Endothelial cell of umbilical vein (primary cell): ENCODE measurements around the gene TFF1. TPM values are rescaled to one million over a fixed set of nuclear protein-coding genes. Genes with fewer than 3 reads are reported as not detected.

Source experiments
- BruUV-seq: library from RNA; stranded (reverse); fragments of 400-500 nt; replicated peaks from 2 replicates; lab custom pipeline; 2021; lab: Mats Ljungman, UMichigan
- CTCF ChIA-PET: fragments of 300-600, 350-600 bp; sonication (Branson Sonifier 250); formaldehyde crosslinking; loops from one replicate; lab custom pipeline; 2021; ENCODE audit warnings: antibody characterized with exemption, inconsistent platforms; lab: Charles Lee
- POLR2A ChIA-PET: fragments of 300-600, 350-600 bp; sonication (Branson Sonifier 250); formaldehyde crosslinking; loops from one replicate; lab custom pipeline; 2021; ENCODE audit warnings: antibody characterized with exemption, inconsistent platforms; lab: Charles Lee
- DNase-seq: peaks from one replicate; pipeline ENCODE4 v3.0.0-alpha.2; 2011; ENCODE audit warnings: low read depth, low spot score
- FAIRE-seq: peaks from 2 replicates; lab custom pipeline; 2011; peaks lifted over from hg19 to GRCh38; lab: Jason Lieb, UNC
- H2AFZ ChIP-seq: 2 replicates; pipeline ENCODE4 v1.6.0; 2012; ENCODE audit warnings: low read depth, low read length, control low read depth, inconsistent platforms
- H3K27ac ChIP-seq: 2 replicates; pipeline ENCODE4 v1.5.1; 2011; ENCODE audit warnings: low read depth, mild to moderate bottlenecking, control low read depth, low read length, moderate library complexity; ENCODE audit not compliant: insufficient read depth
- H3K27me3 ChIP-seq, 2 experiments: 2 replicates each; pipeline versions ENCODE4 v1.6.0 to v1.6.1; 2011; ENCODE audit warnings: low read length in 2 of 2, mixed read lengths in 1 of 2; ENCODE audit not compliant: control insufficient read depth in 2 of 2, insufficient read depth in 2 of 2
- H3K36me3 ChIP-seq, 2 experiments: 2 replicates in 1 of 2; 3 replicates in 1 of 2; pipeline ENCODE4 v1.5.1; 2011; ENCODE audit warnings: low read length in 2 of 2, mild to moderate bottlenecking in 1 of 2, moderate library complexity in 1 of 2; ENCODE audit not compliant: control insufficient read depth in 2 of 2, insufficient read depth in 2 of 2; ENCODE audit errors: extremely low read depth in 1 of 2
- H3K4me1 ChIP-seq: 3 replicates; pipeline ENCODE4 v1.5.1; 2011; ENCODE audit warnings: mild to moderate bottlenecking, low read length; ENCODE audit not compliant: control insufficient read depth, insufficient read depth; ENCODE audit errors: extremely low read depth
- H3K4me2 ChIP-seq: 2 replicates; pipeline ENCODE4 v1.6.1; 2011; ENCODE audit warnings: low read length, control low read depth, mixed read lengths; ENCODE audit not compliant: insufficient read depth
- H3K4me3 ChIP-seq, 3 experiments: fragments of 200-600 bp in 1 of 3; sonication (generic), shearing (Covaris generic) in 1 of 3; replicated peaks in 1 of 3; 2 replicates each; pipeline ENCODE4 v1.5.1; 2011 to 2016; ENCODE audit warnings: control low read depth in 3 of 3, low read length in 3 of 3, mild to moderate bottlenecking in 2 of 3, inconsistent platforms in 1 of 3, low read depth in 1 of 3, moderate library complexity in 1 of 3; ENCODE audit not compliant: insufficient read depth in 1 of 3
- H3K79me2 ChIP-seq: 2 replicates; pipeline ENCODE4 v1.6.0; 2012; ENCODE audit warnings: low read length, inconsistent platforms; ENCODE audit not compliant: control insufficient read depth, insufficient read depth
- H3K9ac ChIP-seq: replicated peaks from 2 replicates; pipeline ENCODE3; 2011; ENCODE audit warnings: low read length, control low read depth; ENCODE audit not compliant: insufficient read depth; ENCODE audit errors: extremely low read depth
- H3K9me1 ChIP-seq: replicated peaks from 3 replicates; pipeline ENCODE4 v1.6.0; 2011; ENCODE audit warnings: mild to moderate bottlenecking, low read length; ENCODE audit not compliant: control insufficient read depth, insufficient read depth; ENCODE audit errors: extremely low read depth
- H3K9me3 ChIP-seq: replicated peaks from 2 replicates; pipeline ENCODE4 v1.5.1; 2012; ENCODE audit warnings: low read length, inconsistent platforms; ENCODE audit not compliant: control insufficient read depth, insufficient read depth
- H4K20me1 ChIP-seq: replicated peaks from 2 replicates; pipeline ENCODE3; 2011; ENCODE audit warnings: mild to moderate bottlenecking, low read length; ENCODE audit not compliant: control insufficient read depth, insufficient read depth; ENCODE audit errors: extremely low read depth
- CTCF ChIP-seq, 2 donors: IDR thresholded peaks; 1 replicate in 1 of 2; 2 replicates in 1 of 2; pipeline ENCODE4 v1.5.1; 2011; ENCODE audit warnings: low read length in 2 of 2, mild to moderate bottlenecking in 2 of 2, moderate library complexity in 2 of 2, control low read depth in 1 of 2, inconsistent platforms in 1 of 2, low read depth in 1 of 2; ENCODE audit not compliant: insufficient read depth in 1 of 2; ENCODE audit errors: extremely low read depth in 1 of 2
- FOS ChIP-seq: IDR thresholded peaks from 2 replicates; pipeline ENCODE4 v1.6.1; 2011; ENCODE audit warnings: mild to moderate bottlenecking, low read length, moderate library complexity, borderline replicate concordance; ENCODE audit not compliant: insufficient read depth
- GATA2 ChIP-seq: IDR thresholded peaks from 2 replicates; pipeline ENCODE4 v1.7.0; 2011; ENCODE audit warnings: low read depth, mild to moderate bottlenecking, moderate library complexity, mixed read lengths, low read length; ENCODE audit not compliant: insufficient read length, insufficient read depth
- MYC ChIP-seq: IDR thresholded peaks from one replicate; pipeline ENCODE4 v1.6.1; 2011; ENCODE audit warnings: mild to moderate bottlenecking, low read depth, low read length
- POLR2AphosphoS5 ChIP-seq: IDR thresholded peaks from 2 replicates; pipeline ENCODE4 v1.6.1; 2012; ENCODE audit warnings: low read depth, mild to moderate bottlenecking, control low read depth, low read length, moderate library complexity; ENCODE audit not compliant: insufficient read depth
- dilution Hi-C: fragments of 300-500 bp; cut with MboI; formaldehyde crosslinking; loops from one replicate; pipeline ENCODE4 v1.15.0; 2019; ENCODE audit warnings: low sequenced_read_pairs; ENCODE audit not compliant: extremely low pct_ligation_motif_present
- intact Hi-C: fragments of 100-400 bp; cut with micrococcal nuclease; formaldehyde crosslinking; loops from one replicate; pipeline ENCODE4 v1.10.0; 2022
- polyA plus RNA-seq, 4 experiments: library from polyadenylated mRNA; depleted of rRNA in 3 of 4; stranded (reverse) in 3 of 4; unstranded in 1 of 4; fragments of >200 nt; gene quantifications; 2 replicates each; pipeline versions ENCODE4 v1.2.1 to v1.2.3, GENCODE V29; 2011 to 2012; ENCODE audit warnings: missing spikeins in 1 of 4
- total RNA-seq: library from RNA; stranded (reverse); gene quantifications from 2 replicates; pipeline ENCODE4 v1.2.3, GENCODE V29; 2021

TFF1 gene
- total and polyA plus RNA-seq, 2 donors (not counting 3 experiments of a cell fraction or from before 2014, with no cell fraction given) = not detected

- Histone ChIP-seq H3K4me3 (no peak overlapping the region), H3K36me3 (no peaks in the 10 kb centered on the region), H4K20me1 (no peaks in the 10 kb centered on the region), H3K27me3 (no peaks in the 10 kb centered on the region), H3K4me2 (no peak overlapping the region), H3K27ac (no peak overlapping the region), H3K9ac (no peak overlapping the region), H3K4me1 (no peaks in the 10 kb centered on the region), H3K9me3 (no peaks in the 10 kb centered on the region), H3K9me1 (no peaks in the 10 kb centered on the region), H3K79me2 (no peaks in the 10 kb centered on the region), H2AFZ (no peak overlapping the region)
- dilution Hi-C loops = no loop called here
- intact Hi-C loops = no loop called here
- no peak for TF ChIP-seq POLR2AphosphoS5
- no peak for TF ChIP-seq GATA2
- no peak for TF ChIP-seq MYC
- no peak for TF ChIP-seq FOS
- no peak for TF ChIP-seq CTCF (IDR thresholded peaks at IDR 0.05; ENCODE audit: extremely low read depth in 1 of 2, insufficient read depth in 1 of 2, low read depth in 1 of 2, low read length in 2 of 2)
- ChIA-PET POLR2A (no interaction called here), CTCF (interaction anchor here (1.0 to 1.1 kb wide), 2 partner anchors 11 to 39 kb away, joined by 3 to 7 read pairs; no protein-coding TSS in a partner anchor)
- no TSS peak for BruUV-seq
- DNase-seq (no peak), FAIRE-seq (no peak)
Measured at GRCh38 chr21:42348762-42349161, 17.6 kb downstream of the TFF1 start.
